ENCODE data around the gene SLC29A1.
A peak's percentile ranks its signal among the peaks of the same experiment; 100 is the strongest.
"Not testable (repeated sequence)": the region's sequence is repeated elsewhere in the genome, so short reads cannot be mapped to it uniquely, and the experiment has no call there.

The SLC29A1 gene

GRCh38 chr6:44194326-44194725, 29.1 kb upstream of the SLC29A1 start:
- DNase-seq (ENCODE audit: low read depth) = no peak

- not testable (repeated sequence) for DNase-seq (ENCODE audit: low read depth)
Measured at GRCh38 chr6:44196351-44196750, 27.0 kb upstream of the SLC29A1 start.

DNA sequence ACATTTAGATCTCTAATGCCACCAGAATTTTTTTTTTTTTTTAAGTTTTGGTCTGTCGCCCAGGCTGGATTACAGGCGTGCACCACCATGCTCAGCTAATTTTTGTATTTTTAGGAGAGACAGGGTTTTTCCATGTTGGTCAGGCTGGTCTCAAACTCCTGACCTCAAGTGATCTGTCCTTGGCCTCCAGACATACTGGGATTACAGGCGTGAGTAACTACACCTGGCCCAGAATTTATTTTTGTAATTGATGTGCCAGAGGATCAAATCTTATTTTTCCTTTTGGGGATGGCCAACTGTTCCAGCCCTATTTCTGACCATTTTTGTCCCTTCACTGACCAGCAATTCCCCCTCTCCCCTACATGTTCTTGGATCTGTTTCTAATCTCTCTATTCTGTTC, 24.7 kb upstream of the SLC29A1 start:
- DNase-seq (ENCODE audit: low read depth) = no peak

DNA sequence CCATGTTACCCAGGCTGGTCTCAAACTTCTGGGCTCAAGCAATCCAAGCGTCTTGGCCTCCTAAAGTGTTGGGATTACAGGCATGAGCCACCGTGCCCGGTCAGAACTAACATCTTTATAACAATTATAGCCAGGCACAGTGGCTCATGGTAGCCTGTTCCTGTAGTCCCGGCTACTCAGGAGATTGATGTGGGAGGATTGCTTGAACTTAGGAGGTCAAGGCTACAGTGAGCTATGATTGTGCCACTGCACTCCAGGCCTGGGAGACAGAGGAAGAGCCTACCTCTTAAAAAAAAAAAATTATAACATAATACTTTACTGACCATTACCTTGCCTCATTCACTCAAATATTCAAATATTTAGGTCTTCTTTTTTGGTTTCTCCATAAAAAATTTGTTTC, 23.5 kb upstream of the SLC29A1 start:
- DNase-seq (ENCODE audit: low read depth) = no peak

DNA sequence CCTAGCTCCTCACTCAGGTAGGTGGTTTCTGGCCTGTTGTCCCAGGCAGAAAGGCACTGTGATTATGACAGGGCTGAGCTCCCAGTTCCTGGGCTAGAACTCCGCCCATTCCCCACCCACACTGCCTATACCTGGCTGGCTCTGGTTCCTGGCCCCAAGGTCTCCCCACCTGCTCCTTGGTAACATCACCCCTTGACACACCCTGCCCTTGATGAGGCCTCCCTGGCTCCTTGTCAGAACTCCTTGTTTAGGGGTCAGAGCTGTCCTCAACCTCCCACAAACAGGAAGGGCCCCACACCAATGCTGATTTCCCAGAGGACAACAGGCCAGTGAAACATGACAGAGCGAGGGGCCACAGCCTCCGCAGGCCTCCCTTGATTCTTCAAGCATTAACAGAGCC, 22.2 kb upstream of the SLC29A1 start:
- no peak for DNase-seq (ENCODE audit: low read depth)

- no peak for DNase-seq (ENCODE audit: low read depth)
Measured at GRCh38 chr6:44201638-44202303, 21.6 kb upstream of the SLC29A1 start.

DNA sequence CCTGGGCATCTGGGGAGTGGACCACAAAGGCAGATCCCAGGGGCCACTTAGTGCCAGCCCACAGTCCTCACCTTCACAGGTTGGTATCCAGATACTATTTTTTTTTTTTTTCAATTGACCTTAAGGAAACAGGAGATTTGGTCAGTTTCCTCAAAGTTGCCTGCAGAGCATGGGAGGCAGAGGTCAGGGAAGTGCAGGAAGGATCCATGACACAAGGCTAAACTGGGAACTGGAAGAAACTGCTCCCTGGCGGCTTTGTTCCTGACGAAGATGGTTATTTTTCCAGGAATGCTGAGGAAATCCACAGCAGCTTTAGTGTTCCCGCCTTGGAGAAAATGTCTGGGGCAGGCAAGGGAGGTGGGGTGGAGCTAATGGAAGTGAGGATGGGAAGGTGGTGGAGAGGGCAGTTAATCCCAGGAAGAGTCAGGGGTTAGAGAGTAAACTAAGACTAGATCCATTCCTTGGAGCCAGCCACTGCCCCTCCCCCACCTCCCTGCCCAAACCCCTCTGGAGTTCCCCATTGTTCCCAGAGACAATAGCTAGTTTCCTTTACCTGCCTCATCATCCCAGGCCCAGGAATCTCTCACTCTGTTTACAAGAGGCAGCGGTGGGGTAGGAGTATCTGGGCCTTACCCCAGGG, 20.9 kb upstream of the SLC29A1 start:
- DNase-seq (ENCODE audit: low read depth) = no peak

DNA sequence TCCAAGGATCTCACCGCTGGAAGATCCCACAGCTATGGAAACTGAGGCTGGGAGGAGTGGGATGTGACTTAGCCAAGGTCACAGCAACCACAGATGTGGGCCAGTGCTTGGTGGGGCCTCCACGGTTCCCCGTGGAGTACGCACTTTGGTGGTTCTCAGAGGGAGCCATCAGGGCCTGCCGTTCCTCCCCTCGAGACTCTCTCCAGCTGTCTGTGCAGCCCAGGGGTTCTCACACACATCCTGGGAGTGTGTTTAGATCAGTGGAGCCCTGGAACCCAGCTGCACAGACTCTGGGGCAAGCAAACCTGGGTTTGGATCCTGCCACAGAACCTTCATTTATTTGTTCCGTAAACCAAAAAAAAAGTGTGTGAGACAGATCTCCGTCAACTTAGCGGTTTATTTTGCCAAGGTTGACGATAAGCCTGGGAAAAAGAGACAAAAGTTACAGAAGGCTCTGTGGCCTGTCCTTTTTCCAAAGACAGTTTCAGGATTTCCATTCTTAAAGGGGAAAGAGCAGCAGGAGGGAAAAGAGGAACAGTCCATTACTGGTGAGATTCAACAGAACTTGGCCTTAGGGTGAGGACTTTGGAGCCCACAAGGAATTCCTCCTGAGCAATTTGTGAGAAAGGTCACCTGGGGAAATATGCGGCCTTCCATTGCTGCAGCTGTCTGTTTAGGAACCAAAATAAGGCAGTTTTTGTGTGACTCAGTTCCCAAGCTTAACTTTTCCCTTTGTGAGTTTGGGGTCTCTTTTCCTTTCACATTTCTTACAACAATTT, 20.2 kb upstream of the SLC29A1 start:
- DNase-seq (ENCODE audit: low read depth) = no peak

GRCh38 chr6:44203955-44204354, 19.4 kb upstream of the SLC29A1 start:
- DNase-seq (ENCODE audit: low read depth) = no peak

- no peak for DNase-seq (ENCODE audit: low read depth)
Measured at GRCh38 chr6:44207966-44208365, 15.4 kb upstream of the SLC29A1 start.

DNA sequence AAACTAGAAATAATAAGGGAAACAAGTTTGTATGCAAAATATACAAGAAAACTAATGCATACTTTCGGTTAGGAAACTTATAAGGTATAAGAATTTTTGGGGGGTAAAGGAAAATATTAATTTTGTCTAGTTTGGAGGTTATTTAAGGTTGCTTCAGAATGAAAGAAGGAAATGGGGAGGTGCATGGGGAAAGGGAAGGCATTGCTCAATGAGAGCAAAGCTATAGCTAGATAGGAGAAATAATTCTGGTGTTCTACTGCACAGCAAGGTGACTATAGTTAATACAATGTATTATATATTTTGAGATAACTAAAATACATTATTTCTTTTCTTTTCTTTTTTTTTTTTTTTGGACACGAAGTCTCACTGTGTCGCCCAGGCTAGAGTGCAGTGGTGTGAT, 12.1 kb upstream of the SLC29A1 start:
- DNase-seq (ENCODE audit: low read depth) = no peak

DNA sequence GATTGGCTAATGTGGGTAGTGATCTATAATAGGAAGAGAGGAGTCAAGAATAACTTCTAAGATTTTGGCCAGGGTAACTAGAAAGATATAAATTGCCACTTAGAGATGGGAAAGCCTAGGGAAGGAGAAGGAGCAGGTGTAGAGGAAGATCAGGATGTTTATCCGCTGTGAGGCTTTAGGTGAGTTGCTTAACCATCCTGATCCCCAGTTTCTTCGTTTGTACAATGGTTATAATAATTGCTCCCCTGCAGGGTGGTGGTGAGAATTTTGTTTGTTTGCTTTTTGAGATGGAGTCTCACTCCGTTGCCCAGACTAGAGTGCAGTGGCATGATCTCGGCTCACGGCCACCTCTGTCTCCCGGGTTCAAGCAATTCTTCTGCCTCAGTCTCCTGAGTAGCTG, 9.1 kb upstream of the SLC29A1 start:
- DNase-seq (ENCODE audit: low read depth) = no peak

DNA sequence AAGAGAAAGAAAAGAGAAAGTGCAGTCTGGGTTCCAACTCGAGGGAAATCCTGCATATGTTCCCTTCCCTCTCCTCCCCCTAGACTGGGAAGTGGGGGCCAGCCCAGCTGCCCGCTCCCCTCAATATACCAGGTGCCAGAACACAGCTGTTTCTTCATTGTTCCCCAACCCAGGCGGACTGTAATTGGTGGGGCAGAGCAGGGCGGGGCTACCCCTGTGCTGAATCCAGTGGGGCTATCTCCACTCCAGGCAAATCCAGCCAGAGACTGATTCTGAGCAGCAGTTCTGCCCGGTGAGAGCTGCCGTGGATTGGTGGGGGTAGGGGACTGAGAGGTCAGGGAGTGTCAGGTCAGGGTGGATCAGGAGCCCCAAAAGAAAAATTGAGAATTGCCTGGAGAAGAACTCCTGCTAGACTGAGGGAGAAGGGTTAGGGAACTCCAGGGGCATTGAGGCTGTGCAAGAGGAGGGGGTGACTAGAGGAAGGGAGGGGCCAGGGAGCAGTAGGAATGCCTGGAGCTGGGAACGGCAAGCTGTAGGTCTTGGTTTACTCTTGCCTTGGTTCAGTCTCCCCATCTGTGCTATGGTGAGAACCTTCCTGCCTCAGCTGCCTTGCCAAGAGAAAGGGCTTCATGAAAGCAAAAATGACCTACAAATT, 6.6 kb upstream of the SLC29A1 start, which contains the start of gene MYMX:
Gene MYMX (plus strand): TSS at position 250 of the 655 bp plus-strand sequence. CDS start 546 bp downstream, outside the sequence.
- no peak for DNase-seq (ENCODE audit: low read depth)

GRCh38 chr6:44217332-44218143, 5.9 kb upstream of the SLC29A1 start:
- no peak for DNase-seq (ENCODE audit: low read depth)

- DNase-seq (ENCODE audit: low read depth) = peak; percentile 63
Measured at GRCh38 chr6:44219053-44219814, 4.2 kb upstream of the SLC29A1 start.

- DNase-seq (ENCODE audit: low read depth) = no peak
Measured at GRCh38 chr6:44219815-44220784, 3.3 kb upstream of the SLC29A1 start.

- no peak for DNase-seq (ENCODE audit: low read depth)
Measured at GRCh38 chr6:44220913-44221290, 2.5 kb upstream of the SLC29A1 start.

GRCh38 chr6:44221291-44221960, 2.0 kb upstream of the SLC29A1 start:
- peak; percentile 78 for DNase-seq (ENCODE audit: low read depth)

DNA sequence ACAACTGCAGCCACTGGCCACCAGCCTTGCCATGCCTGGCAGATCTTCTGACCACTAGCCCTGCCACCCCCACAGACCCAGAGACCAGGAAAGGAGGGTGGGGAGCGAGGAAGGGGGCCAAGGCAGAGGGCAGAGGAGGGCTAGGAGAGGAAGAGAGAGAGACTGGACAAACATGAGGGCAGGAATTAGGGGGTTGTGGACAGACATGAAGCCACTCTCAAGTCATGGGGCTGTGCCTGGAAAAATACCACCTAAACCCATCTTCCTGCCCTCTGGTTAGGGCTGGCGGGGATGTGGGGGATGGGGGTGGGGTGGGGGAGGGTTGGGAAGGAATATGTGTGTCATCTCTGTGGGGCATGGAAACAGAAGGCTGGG, 1.4 kb upstream of the SLC29A1 start:
- DNase-seq (ENCODE audit: low read depth) = no peak

All from iris pigment epithelial cell (primary cell).